ENCODE measurements around the gene PAN3. TPM values are rescaled to one million over a fixed set of nuclear protein-coding genes. Genes with fewer than 3 reads are reported as not detected.

PAN3 gene
- total RNA-seq, 1 experiment from 2014 or later: 46.1 TPM

- intact Hi-C loops (cut with micrococcal nuclease; ENCODE audit: unreplicated experiment): no loop called here
- no peaks in the 10 kb centered on the region for H3K36me3 ChIP-seq (ENCODE audit: insufficient read depth, low read length, poor library complexity, severe bottlenecking)
- CTCF ChIA-PET: no interaction called here
Observed at GRCh38 chr13:28299916-28300315, 161.6 kb downstream of the PAN3 start.

GRCh38 chr13:28301839-28302238 lies 163.5 kb downstream of the PAN3 start:
- POLR2A ChIA-PET (ENCODE audit: low non-redundant PET): no interaction called here
- peak; percentile 58 for DNase-seq (ENCODE audit: low spot score)
- Histone ChIP-seq H3K27ac (ENCODE audit: low read depth, low read length, poor library complexity, severe bottlenecking) (no peak overlapping the region), H3K27me3 (replicated peaks; ENCODE audit: insufficient read depth, low read depth, low read length, poor library complexity) (no peaks in the 10 kb centered on the region), H3K4me1 (ENCODE audit: insufficient read depth, low read length, poor library complexity, severe bottlenecking) (peaks cover 6% of the 10 kb centered on the region), H3K4me3 (ENCODE audit: low read depth, low read length, poor library complexity, severe bottlenecking) (no peak overlapping the region), H3K9me3 (ENCODE audit: low read depth, low read length, poor library complexity, severe bottlenecking) (no peaks in the 10 kb centered on the region), H3K36me3 (ENCODE audit: insufficient read depth, low read length, poor library complexity, severe bottlenecking) (no peaks in the 10 kb centered on the region)
- intact Hi-C loops (cut with micrococcal nuclease; ENCODE audit: unreplicated experiment): no loop called here
- BruUV-seq (replicated peaks): no TSS peak
- TF ChIP-seq CTCF (conservative IDR thresholded peaks at IDR 0.05; ENCODE audit: low read depth, low read length) (no peak), EZH2 (IDR thresholded peaks at IDR 0.05; ENCODE audit: borderline replicate concordance, low read depth, low read length, poor library complexity, severe bottlenecking) (no peak)
- CTCF ChIA-PET: interaction anchor here (1.8 kb wide), 1 partner anchor 23 kb away, joined by 4 read pairs; no protein-coding TSS in a partner anchor

More at GRCh38 chr13:28299916-28300315, 161.6 kb downstream of the PAN3 start:
- no peak overlapping the region for H3K27ac ChIP-seq (ENCODE audit: low read depth, low read length, poor library complexity, severe bottlenecking)
- POLR2A ChIA-PET (ENCODE audit: low non-redundant PET): no interaction called here
- no peak for DNase-seq (ENCODE audit: low spot score)
- H3K27me3 ChIP-seq (replicated peaks; ENCODE audit: insufficient read depth, low read depth, low read length, poor library complexity): no peaks in the 10 kb centered on the region
- H3K4me3 ChIP-seq (ENCODE audit: low read depth, low read length, poor library complexity, severe bottlenecking): no peak overlapping the region
- no TSS peak for BruUV-seq (replicated peaks)
- no peak for TF ChIP-seq EZH2 (IDR thresholded peaks at IDR 0.05; ENCODE audit: borderline replicate concordance, low read depth, low read length, poor library complexity, severe bottlenecking)
- no peak for TF ChIP-seq CTCF (conservative IDR thresholded peaks at IDR 0.05; ENCODE audit: low read depth, low read length)
- no peaks in the 10 kb centered on the region for H3K9me3 ChIP-seq (ENCODE audit: low read depth, low read length, poor library complexity, severe bottlenecking)
- peaks cover 6% of the 10 kb centered on the region for H3K4me1 ChIP-seq (ENCODE audit: insufficient read depth, low read length, poor library complexity, severe bottlenecking)

- intact Hi-C loops (cut with micrococcal nuclease; ENCODE audit: unreplicated experiment): no loop called here
- H3K4me3 ChIP-seq (ENCODE audit: low read depth, low read length, poor library complexity, severe bottlenecking): no peak overlapping the region
- BruUV-seq (replicated peaks): no TSS peak
- no peaks in the 10 kb centered on the region for H3K9me3 ChIP-seq (ENCODE audit: low read depth, low read length, poor library complexity, severe bottlenecking)
- DNase-seq (ENCODE audit: low spot score): no peak
- H3K27me3 ChIP-seq (replicated peaks; ENCODE audit: insufficient read depth, low read depth, low read length, poor library complexity): no peaks in the 10 kb centered on the region
- no peak overlapping the region for H3K27ac ChIP-seq (ENCODE audit: low read depth, low read length, poor library complexity, severe bottlenecking)
- peaks cover 6% of the 10 kb centered on the region for H3K4me1 ChIP-seq (ENCODE audit: insufficient read depth, low read length, poor library complexity, severe bottlenecking)
- ChIA-PET CTCF (no interaction called here), POLR2A (ENCODE audit: low non-redundant PET) (no interaction called here)
- TF ChIP-seq CTCF (conservative IDR thresholded peaks at IDR 0.05; ENCODE audit: low read depth, low read length): no peak
- TF ChIP-seq EZH2 (IDR thresholded peaks at IDR 0.05; ENCODE audit: borderline replicate concordance, low read depth, low read length, poor library complexity, severe bottlenecking): no peak
- no peaks in the 10 kb centered on the region for H3K36me3 ChIP-seq (ENCODE audit: insufficient read depth, low read length, poor library complexity, severe bottlenecking)
Observed at GRCh38 chr13:28306325-28306724, 168.0 kb downstream of the PAN3 start.
